Tibial nerve (tissue), 4 donors: ENCODE data around the gene SRP19. TPM values are rescaled to one million over a fixed set of nuclear protein-coding genes. Genes with fewer than 3 reads are reported as not detected.

Source experiments
- DNase-seq, 2 donors: peaks; one replicate each; pipeline ENCODE4 v3.0.0-alpha.2; 2019; ENCODE audit warnings: low spot score in 2 of 2
- H3K27ac ChIP-seq, 4 donors: fragments of 200-600 bp; sonication (generic) in 3 of 4; one replicate each; pipeline ENCODE4 v1.5.1; 2017 to 2019; ENCODE audit warnings: mild to moderate bottlenecking in 1 of 4
- H3K27me3 ChIP-seq, 2 donors: fragments of 200-600 bp; sonication (generic) in 1 of 2; one replicate each; pipeline versions ENCODE4 v1.5.1 to v1.6.0; 2017 to 2019
- H3K36me3 ChIP-seq, 3 donors: fragments of 200-600 bp; sonication (generic); one replicate each; pipeline ENCODE4 v1.5.1; 2018 to 2019
- H3K4me1 ChIP-seq, 4 donors: fragments of 200-600 bp; sonication (generic) in 3 of 4; one replicate each; pipeline ENCODE4 v1.5.1; 2017 to 2019
- H3K4me3 ChIP-seq, 4 donors: fragments of 200-600 bp; sonication (generic) in 3 of 4; one replicate each; pipeline ENCODE4 v1.5.1; 2017 to 2019; ENCODE audit warnings: mild to moderate bottlenecking in 1 of 4, moderate library complexity in 1 of 4
- H3K9me3 ChIP-seq, 4 donors: fragments of 200-600 bp; sonication (generic) in 3 of 4; one replicate each; pipeline ENCODE4 v1.5.1; 2017 to 2019
- CTCF ChIP-seq, 5 experiments: fragments of 200-600 bp in 3 of 5; fragments of 450-650 bp in 2 of 5; sonication (generic) in 3 of 5; IDR thresholded peaks; one replicate each; pipeline ENCODE4 v1.5.1; 2016 to 2019; ENCODE audit warnings: antibody characterized with exemption in 5 of 5, mild to moderate bottlenecking in 3 of 5, moderate library complexity in 2 of 5
- EP300 ChIP-seq, 2 donors: sonication (generic); formaldehyde crosslinking; IDR thresholded peaks; one replicate each; pipeline ENCODE4 v1.6.1; 2017; ENCODE audit warnings: antibody characterized with exemption in 2 of 2, mild to moderate bottlenecking in 1 of 2
- POLR2A ChIP-seq, 2 donors: fragments of 450-650 bp; IDR thresholded peaks; one replicate each; pipeline ENCODE4 v1.6.1; 2017; ENCODE audit warnings: antibody characterized with exemption in 2 of 2, mild to moderate bottlenecking in 2 of 2, moderate library complexity in 2 of 2
- WGBS, 2 donors: methylation state at CpG; one replicate each; pipeline ENCODE4 v1.1.5; 2018; 5-methylcytosine and 5-hydroxymethylcytosine counted together
- total RNA-seq, 4 donors: library from RNA; depleted of rRNA; stranded (reverse); fragments of >200 nt; gene quantifications; one replicate each; pipeline ENCODE4 v1.1.0, GENCODE V29; 2016

The SRP19 gene
- total RNA-seq, 4 donors from 2014 or later: 22.7 to 49.0 (median 37.1) TPM

- H3K36me3 ChIP-seq: peaks cover 0 to 42% (median 0%) of the 10 kb centered on the region in 3 donors
- H3K27ac ChIP-seq: peak overlapping the region in 1 of 4 donors; percentile 14
- no peak for DNase-seq
- H3K9me3 ChIP-seq: no peaks in the 10 kb centered on the region
- no peaks in the 10 kb centered on the region for H3K27me3 ChIP-seq
- peaks cover 0 to 33% (median 2%) of the 10 kb centered on the region in 4 donors for H3K4me1 ChIP-seq
- no peak for TF ChIP-seq CTCF (IDR thresholded peaks at IDR 0.05)
- no peak for TF ChIP-seq EP300 (IDR thresholded peaks at IDR 0.05)
- no peak for TF ChIP-seq POLR2A (IDR thresholded peaks at IDR 0.05)
- no peak overlapping the region for H3K4me3 ChIP-seq
- WGBS, 2 donors: 78 to 81% methylated on average over 4 of the region's 4 CpGs
These were observed 46.1 kb downstream of the SRP19 start for GRCh38 chr5:112907166-112907631.

- no peak for TF ChIP-seq EP300 (IDR thresholded peaks at IDR 0.05)
- no peak for TF ChIP-seq POLR2A (IDR thresholded peaks at IDR 0.05)
- TF ChIP-seq CTCF (IDR thresholded peaks at IDR 0.05): no peak
- DNase-seq: no peak
- no peaks in the 10 kb centered on the region for H3K9me3 ChIP-seq
- no peak overlapping the region for H3K27ac ChIP-seq
- peaks cover 0 to 36% (median 0%) of the 10 kb centered on the region in 3 donors for H3K36me3 ChIP-seq
- peaks cover 0 to 42% (median 2%) of the 10 kb centered on the region in 4 donors for H3K4me1 ChIP-seq
- no peak overlapping the region for H3K4me3 ChIP-seq
- no peaks in the 10 kb centered on the region for H3K27me3 ChIP-seq
These were observed 47.8 kb downstream of the SRP19 start for GRCh38 chr5:112908854-112909253.

GRCh38 chr5:112910529-112910928 lies 49.4 kb downstream of the SRP19 start:
- DNase-seq: no peak
- Histone ChIP-seq H3K4me1 (peaks cover 0 to 56% (median 5%) of the 10 kb centered on the region in 4 donors), H3K36me3 (peaks cover 0 to 44% (median 0%) of the 10 kb centered on the region in 3 donors), H3K9me3 (no peaks in the 10 kb centered on the region), H3K27ac (no peak overlapping the region), H3K4me3 (no peak overlapping the region), H3K27me3 (no peaks in the 10 kb centered on the region)
- WGBS, 2 donors: 52 to 73% methylated on average over 1 of the region's 1 CpG
- TF ChIP-seq EP300 (IDR thresholded peaks at IDR 0.05): no peak
- TF ChIP-seq CTCF (IDR thresholded peaks at IDR 0.05): no peak
- no peak for TF ChIP-seq POLR2A (IDR thresholded peaks at IDR 0.05)

- Histone ChIP-seq H3K4me3 (no peak overlapping the region), H3K27ac (no peak overlapping the region), H3K4me1 (peaks cover 0 to 85% (median 19%) of the 10 kb centered on the region in 4 donors), H3K27me3 (no peaks in the 10 kb centered on the region), H3K36me3 (peaks cover 0 to 45% (median 0%) of the 10 kb centered on the region in 3 donors), H3K9me3 (no peaks in the 10 kb centered on the region)
- no peak for DNase-seq
- WGBS, 2 donors: 86 to 89% methylated on average over 4 of the region's 4 CpGs
- TF ChIP-seq POLR2A (IDR thresholded peaks at IDR 0.05) (no peak), EP300 (IDR thresholded peaks at IDR 0.05) (no peak), CTCF (IDR thresholded peaks at IDR 0.05) (no peak)
These were observed 53.5 kb downstream of the SRP19 start for GRCh38 chr5:112914584-112914983.

- no peak for DNase-seq
- H3K4me1 ChIP-seq: peaks cover 0 to 95% (median 32%) of the 10 kb centered on the region in 4 donors
- no peak for TF ChIP-seq EP300 (IDR thresholded peaks at IDR 0.05)
- no peak for TF ChIP-seq CTCF (IDR thresholded peaks at IDR 0.05)
- no peak for TF ChIP-seq POLR2A (IDR thresholded peaks at IDR 0.05)
- no peaks in the 10 kb centered on the region for H3K27me3 ChIP-seq
- no peaks in the 10 kb centered on the region for H3K9me3 ChIP-seq
- no peak overlapping the region for H3K4me3 ChIP-seq
- H3K27ac ChIP-seq: no peak overlapping the region
- H3K36me3 ChIP-seq: peaks cover 0 to 41% (median 0%) of the 10 kb centered on the region in 3 donors
- WGBS, 2 donors: 9 to 16% methylated on average over 1 of the region's 1 CpG
These were observed 54.7 kb downstream of the SRP19 start for GRCh38 chr5:112915831-112916230.
